ENCODE results near the gene PROM2. TPM values are rescaled to one million over a fixed set of nuclear protein-coding genes. Genes with fewer than 3 reads are reported as not detected.

Gene PROM2
- total RNA-seq (2021) (129 and 147 TPM in 2 replicates), Bru-seq, nascent RNA (percentile 70 among the genes with signal in this experiment), BruChase-seq, experiment 1, labeled RNA remaining after a 2-hour chase (percentile 84 among the genes with signal in this experiment), BruChase-seq, experiment 2, labeled RNA remaining after a 6-hour chase (percentile 81 among the genes with signal in this experiment)
- long read RNA-seq, full-length matches to known transcripts: 18 of 57 reads
- long read RNA-seq, partial matches to known transcripts: 5 of 57 reads
- long read RNA-seq, other reads (novel, unspliced or antisense): 34 of 57 reads

GRCh38 chr2:95274291-95275150, at the start of gene PROM2:
Gene PROM2 (plus strand): TSS chr2:95274449. CDS start chr2:95274586, 137 bp downstream.
- no peaks in the 10 kb centered on the region for H4K20me1 ChIP-seq (ENCODE audit: insufficient read depth)
- no peaks in the 10 kb centered on the region for H3K9me2 ChIP-seq (ENCODE audit: insufficient read depth)
- CTCF ChIA-PET: interaction anchor here (0.6 to 1.2 kb wide), 3 partner anchors 43 to 70 kb away, joined by 4 to 9 read pairs (median 5); no protein-coding TSS in a partner anchor
- TF ChIP-seq CTCF (conservative IDR thresholded peaks at IDR 0.05) (no peak), EZH2 (IDR thresholded peaks at IDR 0.05; ENCODE audit: low read depth) (no peak)
- peak within 1 kb of the TSS; percentile 61 for H2AFZ ChIP-seq
- TSS peak; percentile 57 for BruUV-seq (replicated peaks)
- peaks cover 10% of the 10 kb centered on the region for H3K36me3 ChIP-seq (ENCODE audit: low read depth)
- peak; percentile 92 to 93 for DNase-seq
- H3K79me2 ChIP-seq (ENCODE audit: low read depth): peaks cover 47% of the 10 kb centered on the region
- peak within 1 kb of the TSS; percentile 88 for H3K4me2 ChIP-seq
- H3K27me3 ChIP-seq (ENCODE audit: insufficient read depth, low read depth): no peaks in the 10 kb centered on the region
- H3F3A ChIP-seq (ENCODE audit: insufficient read depth, low read depth): peaks cover 10% of the 10 kb centered on the region; the same call in 1 of the 2 replicates
- H3K9me3 ChIP-seq (ENCODE audit: insufficient read depth, low read depth): no peaks in the 10 kb centered on the region
- peak within 1 kb of the TSS; percentile 73 for H3K4me3 ChIP-seq
- intact Hi-C loops (cut with micrococcal nuclease; ENCODE audit: unreplicated experiment): loop anchor here (1.0 to 2.0 kb wide), 4 partner anchors 18 to 43 kb away; no protein-coding TSS in a partner anchor
- peak within 1 kb of the TSS; percentile 11 for H3K27ac ChIP-seq
- peaks cover 39% of the 10 kb centered on the region for H3K4me1 ChIP-seq (replicated peaks; ENCODE audit: insufficient read depth)
- POLR2A ChIA-PET (ENCODE audit: unreplicated experiment): interaction anchor here (0.5 to 0.6 kb wide), 3 partner anchors 41 to 128 kb away, joined by 3 to 4 read pairs (median 3); partner anchors contain the start of gene FAHD2A

- H3K79me2 ChIP-seq (ENCODE audit: low read depth): no peaks in the 10 kb centered on the region
- no peaks in the 10 kb centered on the region for H3F3A ChIP-seq (ENCODE audit: insufficient read depth, low read depth)
- H3K4me2 ChIP-seq: no peak overlapping the region
- no TSS peak for BruUV-seq (replicated peaks)
- H3K9me3 ChIP-seq (ENCODE audit: insufficient read depth, low read depth): peaks cover 27% of the 10 kb centered on the region
- no peak overlapping the region for H2AFZ ChIP-seq
- ChIA-PET POLR2A (ENCODE audit: unreplicated experiment) (no interaction called here), CTCF (interaction anchor here (0.6 kb wide), 1 partner anchor 1301 kb away, joined by 3 read pairs; no protein-coding TSS in a partner anchor)
- H3K27ac ChIP-seq: no peak overlapping the region
- DNase-seq: no peak
- H4K20me1 ChIP-seq (ENCODE audit: insufficient read depth): no peaks in the 10 kb centered on the region
- TF ChIP-seq EZH2 (IDR thresholded peaks at IDR 0.05; ENCODE audit: low read depth): no peak
- TF ChIP-seq CTCF (conservative IDR thresholded peaks at IDR 0.05): no peak
- no peaks in the 10 kb centered on the region for H3K4me1 ChIP-seq (replicated peaks; ENCODE audit: insufficient read depth)
- no peaks in the 10 kb centered on the region for H3K9me2 ChIP-seq (ENCODE audit: insufficient read depth)
- peaks cover 3% of the 10 kb centered on the region for H3K27me3 ChIP-seq (ENCODE audit: insufficient read depth, low read depth)
- intact Hi-C loops (cut with micrococcal nuclease; ENCODE audit: unreplicated experiment): no loop called here
- H3K4me3 ChIP-seq: no peak overlapping the region
- no peaks in the 10 kb centered on the region for H3K36me3 ChIP-seq (ENCODE audit: low read depth)
Measured at GRCh38 chr2:95225658-95226057, 48.6 kb upstream of the PROM2 start.

- CTCF ChIA-PET: interaction anchor here (0.6 to 2.7 kb wide), 15 partner anchors 18 to 157 kb away, joined by 3 to 26 read pairs (median 4); partner anchors contain the start of gene PROM2
Measured at GRCh38 chr2:95231723-95232122, 42.5 kb upstream of the PROM2 start.

More at GRCh38 chr2:95231723-95232122, 42.5 kb upstream of the PROM2 start:
- Histone ChIP-seq H3K4me1 (replicated peaks; ENCODE audit: insufficient read depth) (peaks cover 13% of the 10 kb centered on the region), H3K27me3 (ENCODE audit: insufficient read depth, low read depth) (no peaks in the 10 kb centered on the region; the same call in 1 of the 2 replicates), H4K20me1 (ENCODE audit: insufficient read depth) (no peaks in the 10 kb centered on the region), H3K79me2 (ENCODE audit: low read depth) (no peaks in the 10 kb centered on the region), H3K4me3 (no peak overlapping the region), H3K4me2 (peak overlapping the region; percentile 2), H3F3A (ENCODE audit: insufficient read depth, low read depth) (peaks cover 11% of the 10 kb centered on the region; the same call in 1 of the 2 replicates), H3K36me3 (ENCODE audit: low read depth) (no peaks in the 10 kb centered on the region), H3K27ac (no peak overlapping the region), H3K9me3 (ENCODE audit: insufficient read depth, low read depth) (peaks cover 7% of the 10 kb centered on the region; the same call in 1 of the 2 replicates), H2AFZ (no peak overlapping the region), H3K9me2 (ENCODE audit: insufficient read depth) (no peaks in the 10 kb centered on the region)
- no TSS peak for BruUV-seq (replicated peaks)
- DNase-seq: peak; percentile 73 to 80
- no peak for TF ChIP-seq EZH2 (IDR thresholded peaks at IDR 0.05; ENCODE audit: low read depth)
- peak; percentile 100 for TF ChIP-seq CTCF (conservative IDR thresholded peaks at IDR 0.05)
- intact Hi-C loops (cut with micrococcal nuclease; ENCODE audit: unreplicated experiment): loop anchor here (1.0 to 5.0 kb wide), 4 partner anchors 43 to 497 kb away; partner anchors contain the start of genes FAHD2A and PROM2
- POLR2A ChIA-PET (ENCODE audit: unreplicated experiment): interaction anchor here (0.6 to 1.1 kb wide), 4 partner anchors 44 to 110 kb away, joined by 3 to 10 read pairs (median 4); partner anchors contain the start of gene MRPS5
